ENCODE measurements around the gene IGSF10. TPM values are rescaled to one million over a fixed set of nuclear protein-coding genes. Genes with fewer than 3 reads are reported as not detected.

Gene IGSF10
- polyA plus RNA-seq, 1 of the 3 experiments (the other 2 are of a cell fraction): 15.3 TPM

DNA sequence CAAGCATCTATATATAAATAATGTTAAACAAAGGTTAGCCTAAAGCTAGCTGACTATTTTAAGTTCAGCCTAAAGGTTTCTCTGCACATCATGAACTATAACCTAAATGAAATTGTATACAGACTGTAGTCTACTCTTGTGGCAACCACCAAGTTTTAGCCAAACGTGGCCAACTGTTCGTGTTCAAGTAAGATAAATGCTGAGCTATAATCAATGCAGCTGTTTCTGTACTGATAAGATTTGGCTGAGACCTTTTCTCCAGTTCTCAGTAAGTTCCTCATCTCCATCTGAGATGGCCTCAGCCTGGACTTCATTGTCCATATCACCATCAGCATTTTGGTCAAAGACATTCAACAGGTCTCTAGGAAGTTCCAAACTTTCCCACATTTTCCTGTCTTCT, 43.7 kb upstream of the IGSF10 start:
- Histone ChIP-seq H2AFZ (ENCODE audit: low read depth) (no peak overlapping the region), H3K9ac (no peak overlapping the region), H3K9me3 (no peaks in the 10 kb centered on the region), H3K4me2 (no peak overlapping the region), H3K27me3 (ENCODE audit: insufficient read depth) (no peaks in the 10 kb centered on the region), H3F3A (replicated peaks; ENCODE audit: insufficient read depth) (no peaks in the 10 kb centered on the region), H3K9me2 (no peaks in the 10 kb centered on the region), H3K79me2 (ENCODE audit: insufficient read depth) (no peaks in the 10 kb centered on the region), H3K27ac (ENCODE audit: low read depth in 2 of 2, low read length in 1 of 2) (no peak overlapping the region), H3K4me1 (ENCODE audit: control insufficient read depth in 1 of 2, insufficient read depth in 2 of 2, low read depth in 1 of 2, low read length in 1 of 2) (no peaks in the 10 kb centered on the region), H4K20me1 (ENCODE audit: insufficient read depth) (no peaks in the 10 kb centered on the region), H3K4me3 (ENCODE audit: low read depth in 2 of 2, low read length in 1 of 2) (no peak overlapping the region), H3K36me3 (replicated peaks in 1 of 2; ENCODE audit: control insufficient read depth in 1 of 2, insufficient read depth in 2 of 2, low read length in 1 of 2) (no peaks in the 10 kb centered on the region)
- ChIA-PET CTCF (no interaction called here), POLR2A (no interaction called here)
- no peak for DNase-seq
- TF ChIP-seq, protein P1, sequence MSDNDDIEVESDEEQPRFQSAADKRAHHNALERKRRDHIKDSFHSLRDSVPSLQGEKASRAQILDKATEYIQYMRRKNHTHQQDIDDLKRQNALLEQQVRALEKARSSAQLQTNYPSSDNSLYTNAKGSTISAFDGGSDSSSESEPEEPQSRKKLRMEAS (IDR thresholded peaks at IDR 0.05; ENCODE audit: low read depth): no peak
- TF ChIP-seq EP300 (IDR thresholded peaks at IDR 0.05; ENCODE audit: borderline replicate concordance in 1 of 2, low read depth in 1 of 2, low read length in 1 of 2) (no peak), TEAD4 (IDR thresholded peaks at IDR 0.05; ENCODE audit: borderline replicate concordance, insufficient read depth) (no peak), NFIC (IDR thresholded peaks at IDR 0.05; ENCODE audit: borderline replicate concordance) (no peak), RFX5 (IDR thresholded peaks at IDR 0.05; ENCODE audit: low read length) (no peak), SMC3 (IDR thresholded peaks at IDR 0.05; ENCODE audit: low read depth, low read length) (no peak), FOXJ3 (CRISPR knock-in tag; IDR thresholded peaks at IDR 0.05) (no peak), NRF1 (IDR thresholded peaks at IDR 0.05; ENCODE audit: low read depth, low read length) (no peak), FOXM1 (IDR thresholded peaks at IDR 0.05; ENCODE audit: low read depth) (no peak), RXRA (IDR thresholded peaks at IDR 0.05; ENCODE audit: borderline replicate concordance, low read depth) (no peak), RAD21 (IDR thresholded peaks at IDR 0.05; ENCODE audit: low read length) (no peak)
- 21% methylated on average over 2 of the region's 2 CpGs for WGBS (ENCODE audit: low lambda C conversion rate)

DNA sequence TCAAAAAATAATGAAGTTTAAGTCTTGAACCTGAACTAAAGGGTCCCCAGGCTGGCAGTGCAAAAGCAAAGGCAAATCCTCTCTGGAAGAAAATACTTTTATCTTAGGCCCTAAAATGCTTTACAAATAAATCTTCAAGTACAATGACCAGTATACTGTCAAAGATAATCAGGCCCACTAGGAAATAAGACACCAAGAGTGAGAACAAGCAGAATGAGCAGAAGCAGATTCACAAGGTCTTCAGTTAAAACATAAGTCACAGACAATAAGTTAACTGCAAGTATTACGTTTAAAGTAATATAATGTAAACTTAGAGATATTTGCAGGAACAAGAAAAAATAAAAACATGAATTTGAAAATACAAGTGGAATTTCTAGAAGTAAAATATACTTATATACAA, 42.2 kb upstream of the IGSF10 start:
- H3K27me3 ChIP-seq (ENCODE audit: insufficient read depth): no peaks in the 10 kb centered on the region
- no peak overlapping the region for H3K4me3 ChIP-seq (ENCODE audit: low read depth in 2 of 2, low read length in 1 of 2)
- no peak for DNase-seq
- H3F3A ChIP-seq (replicated peaks; ENCODE audit: insufficient read depth): no peaks in the 10 kb centered on the region
- H3K79me2 ChIP-seq (ENCODE audit: insufficient read depth): no peaks in the 10 kb centered on the region
- no peaks in the 10 kb centered on the region for H3K9me2 ChIP-seq
- no peak overlapping the region for H3K9ac ChIP-seq
- TF ChIP-seq, protein P2, sequence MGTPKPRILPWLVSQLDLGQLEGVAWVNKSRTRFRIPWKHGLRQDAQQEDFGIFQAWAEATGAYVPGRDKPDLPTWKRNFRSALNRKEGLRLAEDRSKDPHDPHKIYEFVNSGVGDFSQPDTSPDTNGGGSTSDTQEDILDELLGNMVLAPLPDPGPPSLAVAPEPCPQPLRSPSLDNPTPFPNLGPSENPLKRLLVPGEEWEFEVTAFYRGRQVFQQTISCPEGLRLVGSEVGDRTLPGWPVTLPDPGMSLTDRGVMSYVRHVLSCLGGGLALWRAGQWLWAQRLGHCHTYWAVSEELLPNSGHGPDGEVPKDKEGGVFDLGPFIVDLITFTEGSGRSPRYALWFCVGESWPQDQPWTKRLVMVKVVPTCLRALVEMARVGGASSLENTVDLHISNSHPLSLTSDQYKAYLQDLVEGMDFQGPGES (IDR thresholded peaks at IDR 0.05; ENCODE audit: low read depth, low read length): no peak
- TF ChIP-seq, protein P3, sequence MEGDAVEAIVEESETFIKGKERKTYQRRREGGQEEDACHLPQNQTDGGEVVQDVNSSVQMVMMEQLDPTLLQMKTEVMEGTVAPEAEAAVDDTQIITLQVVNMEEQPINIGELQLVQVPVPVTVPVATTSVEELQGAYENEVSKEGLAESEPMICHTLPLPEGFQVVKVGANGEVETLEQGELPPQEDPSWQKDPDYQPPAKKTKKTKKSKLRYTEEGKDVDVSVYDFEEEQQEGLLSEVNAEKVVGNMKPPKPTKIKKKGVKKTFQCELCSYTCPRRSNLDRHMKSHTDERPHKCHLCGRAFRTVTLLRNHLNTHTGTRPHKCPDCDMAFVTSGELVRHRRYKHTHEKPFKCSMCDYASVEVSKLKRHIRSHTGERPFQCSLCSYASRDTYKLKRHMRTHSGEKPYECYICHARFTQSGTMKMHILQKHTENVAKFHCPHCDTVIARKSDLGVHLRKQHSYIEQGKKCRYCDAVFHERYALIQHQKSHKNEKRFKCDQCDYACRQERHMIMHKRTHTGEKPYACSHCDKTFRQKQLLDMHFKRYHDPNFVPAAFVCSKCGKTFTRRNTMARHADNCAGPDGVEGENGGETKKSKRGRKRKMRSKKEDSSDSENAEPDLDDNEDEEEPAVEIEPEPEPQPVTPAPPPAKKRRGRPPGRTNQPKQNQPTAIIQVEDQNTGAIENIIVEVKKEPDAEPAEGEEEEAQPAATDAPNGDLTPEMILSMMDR (IDR thresholded peaks at IDR 0.05): no peak
- TF ChIP-seq CHD2 (IDR thresholded peaks at IDR 0.05; ENCODE audit: low read length, partially characterized antibody): no peak
- TF ChIP-seq FOXM1 (IDR thresholded peaks at IDR 0.05; ENCODE audit: low read depth): no peak
- TF ChIP-seq, protein P4, sequence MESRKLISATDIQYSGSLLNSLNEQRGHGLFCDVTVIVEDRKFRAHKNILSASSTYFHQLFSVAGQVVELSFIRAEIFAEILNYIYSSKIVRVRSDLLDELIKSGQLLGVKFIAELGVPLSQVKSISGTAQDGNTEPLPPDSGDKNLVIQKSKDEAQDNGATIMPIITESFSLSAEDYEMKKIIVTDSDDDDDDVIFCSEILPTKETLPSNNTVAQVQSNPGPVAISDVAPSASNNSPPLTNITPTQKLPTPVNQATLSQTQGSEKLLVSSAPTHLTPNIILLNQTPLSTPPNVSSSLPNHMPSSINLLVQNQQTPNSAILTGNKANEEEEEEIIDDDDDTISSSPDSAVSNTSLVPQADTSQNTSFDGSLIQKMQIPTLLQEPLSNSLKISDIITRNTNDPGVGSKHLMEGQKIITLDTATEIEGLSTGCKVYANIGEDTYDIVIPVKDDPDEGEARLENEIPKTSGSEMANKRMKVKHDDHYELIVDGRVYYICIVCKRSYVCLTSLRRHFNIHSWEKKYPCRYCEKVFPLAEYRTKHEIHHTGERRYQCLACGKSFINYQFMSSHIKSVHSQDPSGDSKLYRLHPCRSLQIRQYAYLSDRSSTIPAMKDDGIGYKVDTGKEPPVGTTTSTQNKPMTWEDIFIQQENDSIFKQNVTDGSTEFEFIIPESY (IDR thresholded peaks at IDR 0.05; ENCODE audit: borderline replicate concordance, low read depth): no peak
- TF ChIP-seq GATA2 (CRISPR knock-in tag; IDR thresholded peaks at IDR 0.05): no peak
- TF ChIP-seq POLR2AphosphoS5 (IDR thresholded peaks at IDR 0.05; ENCODE audit: low read depth, low read length): no peak
- no peaks in the 10 kb centered on the region for H3K9me3 ChIP-seq
- no peaks in the 10 kb centered on the region; a peak in 1 of 4 replicates for H3K4me1 ChIP-seq (ENCODE audit: control insufficient read depth in 1 of 2, insufficient read depth in 2 of 2, low read depth in 1 of 2, low read length in 1 of 2)
- H4K20me1 ChIP-seq (ENCODE audit: insufficient read depth): no peaks in the 10 kb centered on the region
- 36% methylated on average over 1 of the region's 1 CpG for WGBS (ENCODE audit: low lambda C conversion rate)
- CTCF ChIA-PET: no interaction called here
- no peak overlapping the region for H3K27ac ChIP-seq (ENCODE audit: low read depth in 2 of 2, low read length in 1 of 2)
- H3K4me2 ChIP-seq: no peak overlapping the region
- no peak overlapping the region for H2AFZ ChIP-seq (ENCODE audit: low read depth)
- H3K36me3 ChIP-seq (replicated peaks in 1 of 2; ENCODE audit: control insufficient read depth in 1 of 2, insufficient read depth in 2 of 2, low read length in 1 of 2): no peaks in the 10 kb centered on the region
- POLR2A ChIA-PET: no interaction called here
